Stimulated activated CD8-positive, alpha-beta memory T cell treated with anti-CD3 and anti-CD28 coated beads, Interleukin-12 subunit alpha, Interleukin-12 subunit beta, amount 100 ng/mL, for 4 hours (primary cell): Measurements from ENCODE around the gene HBA1.
"Not testable (repeated sequence)": the region's sequence is repeated elsewhere in the genome, so short reads cannot be mapped to it uniquely, and the experiment has no call there.

ENCODE experiments used
- DNase-seq: peaks from one replicate; pipeline ENCODE4 v3.0.0-alpha.2; 2020; ENCODE audit warnings: low read depth

HBA1 gene

GRCh38 chr16:175011-175949 is 1.2 kb upstream of the HBA1 start:
- no peak for DNase-seq

- DNase-seq = not testable (repeated sequence)
Observed at GRCh38 chr16:176006-176405, 474 bp upstream of the HBA1 start.

- no peak for DNase-seq
Observed at GRCh38 chr16:177394-177822, 928 bp downstream of the HBA1 start.

- DNase-seq = no peak
Observed at GRCh38 chr16:177981-178667, 1.6 kb downstream of the HBA1 start.

GRCh38 chr16:178668-179015 is 2.2 kb downstream of the HBA1 start:
- DNase-seq = no peak

GRCh38 chr16:179211-180092 is 3.0 kb downstream of the HBA1 start:
- DNase-seq = no peak

GRCh38 chr16:180101-180675 is 3.7 kb downstream of the HBA1 start, which contains the start of gene HBQ1:
Gene HBQ1, plus strand, starts transcription at chr16:180459. Its CDS starts 28 bp downstream, at chr16:180487.
- DNase-seq = peak; percentile 27

- peak; percentile 66 for DNase-seq
Observed at GRCh38 chr16:180681-181564, 4.4 kb downstream of the HBA1 start.

- DNase-seq = no peak
Observed at GRCh38 chr16:181565-182021, 5.1 kb downstream of the HBA1 start.

GRCh38 chr16:183005-183404 is 6.5 kb downstream of the HBA1 start:
- no peak for DNase-seq

GRCh38 chr16:185213-185612 is 8.7 kb downstream of the HBA1 start:
- no peak for DNase-seq

- DNase-seq = no peak
Observed at GRCh38 chr16:185691-186090, 9.2 kb downstream of the HBA1 start.

GRCh38 chr16:187330-187729 is 10.8 kb downstream of the HBA1 start:
- no peak for DNase-seq

GRCh38 chr16:188674-189073 is 12.2 kb downstream of the HBA1 start:
- DNase-seq = no peak

- DNase-seq = no peak
Observed at GRCh38 chr16:189604-190186, 13.2 kb downstream of the HBA1 start.

GRCh38 chr16:191831-192230 is 15.4 kb downstream of the HBA1 start:
- DNase-seq = no peak

- no peak for DNase-seq
Observed at GRCh38 chr16:192686-193085, 16.2 kb downstream of the HBA1 start.

- DNase-seq = no peak
Observed at GRCh38 chr16:193441-193840, 17.0 kb downstream of the HBA1 start.

GRCh38 chr16:194516-194915 is 18.0 kb downstream of the HBA1 start:
- no peak for DNase-seq

- no peak for DNase-seq
Observed at GRCh38 chr16:200388-200787, 23.9 kb downstream of the HBA1 start.
